Liver (tissue), 9 donors: ENCODE data around the gene XAF1. TPM values are rescaled to one million over a fixed set of nuclear protein-coding genes. Genes with fewer than 3 reads are reported as not detected.

ENCODE experiments used
- DNase-seq: peaks from one replicate; pipeline ENCODE4 v3.0.0-alpha.2; 2017; ENCODE audit warnings: low spot score
- H3K27ac ChIP-seq, 2 donors: one replicate each; pipeline ENCODE4 v1.7.0; 2013; ENCODE audit warnings: inconsistent platforms in 2 of 2, low read length in 2 of 2, control low read depth in 1 of 2, low read depth in 1 of 2, mild to moderate bottlenecking in 1 of 2
- H3K27me3 ChIP-seq, 4 donors: one replicate each; pipeline versions ENCODE4 v1.6.1 to v1.7.0; 2013; ENCODE audit warnings: low read length in 3 of 4, inconsistent platforms in 1 of 4, mild to moderate bottlenecking in 1 of 4, moderate library complexity in 1 of 4; ENCODE audit not compliant: control insufficient read depth in 4 of 4, insufficient read depth in 4 of 4
- H3K36me3 ChIP-seq, 4 donors: one replicate each; pipeline versions ENCODE4 v1.6.1 to v1.7.0; 2013; ENCODE audit warnings: low read length in 3 of 4, mild to moderate bottlenecking in 3 of 4, low read depth in 1 of 4, moderate library complexity in 1 of 4; ENCODE audit not compliant: control insufficient read depth in 4 of 4, insufficient read depth in 3 of 4
- H3K4me1 ChIP-seq, 4 donors: one replicate each; pipeline versions ENCODE4 v1.6.1 to v1.7.0; 2013; ENCODE audit warnings: low read length in 3 of 4, mild to moderate bottlenecking in 3 of 4, moderate library complexity in 1 of 4; ENCODE audit not compliant: control insufficient read depth in 4 of 4, insufficient read depth in 4 of 4
- H3K4me3 ChIP-seq, 3 donors: one replicate each; pipeline versions ENCODE4 v1.6.1 to v1.7.0; 2013; ENCODE audit warnings: low read length in 3 of 3, control low read depth in 1 of 3, low read depth in 1 of 3, mild to moderate bottlenecking in 1 of 3
- H3K9ac ChIP-seq, 2 donors: one replicate each; pipeline ENCODE4 v1.7.0; 2013; ENCODE audit warnings: low read length in 2 of 2, mild to moderate bottlenecking in 2 of 2, moderate library complexity in 2 of 2, control low read depth in 1 of 2, low read depth in 1 of 2
- H3K9me3 ChIP-seq, 4 donors: one replicate each; pipeline versions ENCODE4 v1.6.1 to v1.7.0; 2013; ENCODE audit warnings: low read length in 3 of 4; ENCODE audit not compliant: control insufficient read depth in 4 of 4
- ATF3 ChIP-seq: IDR thresholded peaks from 2 replicates; pipeline ENCODE4 v1.6.1; 2016; ENCODE audit warnings: antibody characterized with exemption
- CTCF ChIP-seq: fragments of 150-350 bp; IDR thresholded peaks from 2 replicates; pipeline ENCODE4 v1.5.1; 2017; ENCODE audit warnings: improper control_type of control experiment, low read depth, low read length; ENCODE audit not compliant: missing input control
- EGR1 ChIP-seq, 2 donors: IDR thresholded peaks; 2 replicates each; pipeline ENCODE4 v1.6.1; 2016 to 2018; ENCODE audit warnings: antibody characterized with exemption in 2 of 2, low read depth in 2 of 2
- FOXA1 ChIP-seq: IDR thresholded peaks from 2 replicates; pipeline ENCODE4 v1.6.1; 2016; ENCODE audit warnings: antibody characterized with exemption
- FOXA2 ChIP-seq: IDR thresholded peaks from 2 replicates; pipeline ENCODE4 v1.6.1; 2016; ENCODE audit warnings: antibody characterized with exemption
- GABPA ChIP-seq, 2 donors: IDR thresholded peaks in 1 of 2; conservative IDR thresholded peaks in 1 of 2; 2 replicates each; pipeline ENCODE4 v1.6.1; 2016; ENCODE audit warnings: antibody characterized with exemption in 2 of 2, mild to moderate bottlenecking in 1 of 2, moderate library complexity in 1 of 2
- HNF4A ChIP-seq, 2 donors: conservative IDR thresholded peaks; 2 replicates each; pipeline ENCODE4 v1.6.1; 2016; ENCODE audit warnings: antibody characterized with exemption in 2 of 2, mild to moderate bottlenecking in 2 of 2
- HNF4G ChIP-seq: IDR thresholded peaks from 2 replicates; pipeline ENCODE4 v1.6.1; 2016; ENCODE audit warnings: antibody characterized with exemption
- JUND ChIP-seq, 2 donors: IDR thresholded peaks; 2 replicates each; pipeline ENCODE4 v1.6.1; 2016; ENCODE audit warnings: antibody characterized with exemption in 2 of 2
- MAX ChIP-seq: IDR thresholded peaks from 2 replicates; pipeline ENCODE4 v1.6.1; 2016; ENCODE audit warnings: antibody characterized with exemption
- NR2F2 ChIP-seq: IDR thresholded peaks from 2 replicates; pipeline ENCODE4 v1.6.1; 2016; ENCODE audit warnings: antibody characterized with exemption
- RAD21 ChIP-seq, 2 donors: IDR thresholded peaks; 2 replicates each; pipeline ENCODE4 v1.6.1; 2016; ENCODE audit warnings: antibody characterized with exemption in 2 of 2, mild to moderate bottlenecking in 2 of 2
- REST ChIP-seq: IDR thresholded peaks from 2 replicates; pipeline ENCODE4 v1.6.1; 2016; ENCODE audit warnings: antibody characterized with exemption, mild to moderate bottlenecking
- RXRA ChIP-seq, 2 donors: IDR thresholded peaks; 2 replicates each; pipeline ENCODE4 v1.6.1; 2017 to 2018; ENCODE audit warnings: antibody characterized with exemption in 2 of 2, mild to moderate bottlenecking in 1 of 2
- SP1 ChIP-seq: IDR thresholded peaks from 2 replicates; pipeline ENCODE4 v1.6.1; 2018; ENCODE audit warnings: antibody characterized with exemption, mild to moderate bottlenecking
- TAF1 ChIP-seq: conservative IDR thresholded peaks from 2 replicates; pipeline ENCODE4 v1.6.1; 2016; ENCODE audit warnings: antibody characterized with exemption, mild to moderate bottlenecking
- YY1 ChIP-seq: IDR thresholded peaks from 2 replicates; pipeline ENCODE4 v1.6.1; 2016; ENCODE audit warnings: antibody characterized with exemption, mild to moderate bottlenecking
- ZBTB33 ChIP-seq: IDR thresholded peaks from 2 replicates; pipeline ENCODE4 v1.6.1; 2016; ENCODE audit warnings: antibody characterized with exemption
- WGBS: extraction: QIAGEN DNeasy Blood & Tissue Kit; methylation state at CpG from one replicate; pipeline ENCODE4 v1.1.7; 2013; 5-methylcytosine and 5-hydroxymethylcytosine counted together
- polyA plus RNA-seq, 2 donors: library from polyadenylated mRNA; stranded (reverse) in 1 of 2; unstranded in 1 of 2; fragments of 200-250 nt in 1 of 2; fragments of >200 nt in 1 of 2; fragmentation: Nextera tagmentation in 1 of 2; extraction: Ambion mirVana in 1 of 2; gene quantifications; one replicate each; pipeline versions ENCODE4 v1.2.1 to v1.2.3, GENCODE V29; 2013 to 2015
- total RNA-seq, 2 donors: library from RNA; depleted of rRNA; stranded (reverse); fragments of >200 nt; gene quantifications; one replicate each; pipeline ENCODE4 v1.2.3, GENCODE V29; 2014
- donor health status: healthy.
- donor health status: healthy.
- donor health status: healthy.
- donor health status: healthy.
- donor health status: healthy.

Gene XAF1
- total and polyA plus RNA-seq, 4 donors, result 6.7 to 33.9 (median 19.2) TPM

- H3K9ac ChIP-seq, result no peak overlapping the region
- WGBS, result 85% methylated on average over 4 of the region's 4 CpGs
- no peak overlapping the region for H3K4me3 ChIP-seq
- DNase-seq, result no peak
- H3K9me3 ChIP-seq, result peaks cover 0 to under 1% (median 0%) of the 10 kb centered on the region in 4 donors
- TF ChIP-seq HNF4G, result no peak
- no peak for TF ChIP-seq HNF4A (conservative IDR thresholded peaks at IDR 0.05)
- TF ChIP-seq GABPA (IDR thresholded peaks at IDR 0.05 in 1 of 2, conservative IDR thresholded peaks at IDR 0.05 in 1 of 2), result no peak
- no peak for TF ChIP-seq SP1
- no peak for TF ChIP-seq FOXA2
- no peak for TF ChIP-seq REST
- H3K27me3 ChIP-seq, result no peaks in the 10 kb centered on the region
- H3K27ac ChIP-seq, result no peak overlapping the region
- no peaks in the 10 kb centered on the region for H3K36me3 ChIP-seq
- no peaks in the 10 kb centered on the region for H3K4me1 ChIP-seq
These were observed 33.3 kb downstream of the XAF1 start for GRCh38 chr17:6789146-6789545.

GRCh38 chr17:6793748-6794493 lies 38.1 kb downstream of the XAF1 start:
- Histone ChIP-seq H3K36me3 (no peaks in the 10 kb centered on the region), H3K27ac (no peak overlapping the region), H3K9me3 (no peaks in the 10 kb centered on the region), H3K9ac (no peak overlapping the region), H3K4me3 (no peak overlapping the region), H3K4me1 (peaks cover 3 to 33% (median 26%) of the 10 kb centered on the region in 4 donors), H3K27me3 (no peaks in the 10 kb centered on the region)
- DNase-seq, result no peak
- TF ChIP-seq YY1 (no peak), RXRA (IDR thresholded peaks at IDR 0.05) (no peak), REST (no peak), HNF4A (conservative IDR thresholded peaks at IDR 0.05) (no peak), CTCF (no peak), TAF1 (no peak), RAD21 (IDR thresholded peaks at IDR 0.05) (no peak), MAX (no peak), FOXA2 (no peak), HNF4G (no peak), EGR1 (IDR thresholded peaks at IDR 0.05; ENCODE audit: low read depth in 2 of 2) (no peak), ATF3 (no peak), JUND (IDR thresholded peaks at IDR 0.05) (no peak), ZBTB33 (no peak), FOXA1 (no peak), SP1 (no peak), GABPA (IDR thresholded peaks at IDR 0.05 in 1 of 2, conservative IDR thresholded peaks at IDR 0.05 in 1 of 2) (no peak), NR2F2 (no peak)
- 87% methylated on average over 5 of the region's 5 CpGs for WGBS
